T47D (cell line): ENCODE results near the gene DNAJC10.
"Not testable (repeated sequence)": the region's sequence is repeated elsewhere in the genome, so short reads cannot be mapped to it uniquely, and the experiment has no call there.

Experiments used
- DNase-seq, 2 experiments: peaks; one replicate each; pipeline versions ENCODE4 v3.0.0 to v3.0.0-alpha.2; 2011 to 2012; ENCODE audit warnings: low read depth in 1 of 2, low spot score in 1 of 2
- JUND ChIP-seq: IDR thresholded peaks from 2 replicates; pipeline ENCODE4 v1.6.1; 2012; ENCODE audit warnings: low read depth
- in situ Hi-C: cut with HindIII; loops from 2 replicates; pipeline ENCODE4 v1.10.0; 2016; ENCODE audit warnings: low sequenced_read_pairs, low pct_unique_long_range_greater_than_20kb

Gene DNAJC10, protein sequence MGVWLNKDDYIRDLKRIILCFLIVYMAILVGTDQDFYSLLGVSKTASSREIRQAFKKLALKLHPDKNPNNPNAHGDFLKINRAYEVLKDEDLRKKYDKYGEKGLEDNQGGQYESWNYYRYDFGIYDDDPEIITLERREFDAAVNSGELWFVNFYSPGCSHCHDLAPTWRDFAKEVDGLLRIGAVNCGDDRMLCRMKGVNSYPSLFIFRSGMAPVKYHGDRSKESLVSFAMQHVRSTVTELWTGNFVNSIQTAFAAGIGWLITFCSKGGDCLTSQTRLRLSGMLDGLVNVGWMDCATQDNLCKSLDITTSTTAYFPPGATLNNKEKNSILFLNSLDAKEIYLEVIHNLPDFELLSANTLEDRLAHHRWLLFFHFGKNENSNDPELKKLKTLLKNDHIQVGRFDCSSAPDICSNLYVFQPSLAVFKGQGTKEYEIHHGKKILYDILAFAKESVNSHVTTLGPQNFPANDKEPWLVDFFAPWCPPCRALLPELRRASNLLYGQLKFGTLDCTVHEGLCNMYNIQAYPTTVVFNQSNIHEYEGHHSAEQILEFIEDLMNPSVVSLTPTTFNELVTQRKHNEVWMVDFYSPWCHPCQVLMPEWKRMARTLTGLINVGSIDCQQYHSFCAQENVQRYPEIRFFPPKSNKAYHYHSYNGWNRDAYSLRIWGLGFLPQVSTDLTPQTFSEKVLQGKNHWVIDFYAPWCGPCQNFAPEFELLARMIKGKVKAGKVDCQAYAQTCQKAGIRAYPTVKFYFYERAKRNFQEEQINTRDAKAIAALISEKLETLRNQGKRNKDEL

DNA sequence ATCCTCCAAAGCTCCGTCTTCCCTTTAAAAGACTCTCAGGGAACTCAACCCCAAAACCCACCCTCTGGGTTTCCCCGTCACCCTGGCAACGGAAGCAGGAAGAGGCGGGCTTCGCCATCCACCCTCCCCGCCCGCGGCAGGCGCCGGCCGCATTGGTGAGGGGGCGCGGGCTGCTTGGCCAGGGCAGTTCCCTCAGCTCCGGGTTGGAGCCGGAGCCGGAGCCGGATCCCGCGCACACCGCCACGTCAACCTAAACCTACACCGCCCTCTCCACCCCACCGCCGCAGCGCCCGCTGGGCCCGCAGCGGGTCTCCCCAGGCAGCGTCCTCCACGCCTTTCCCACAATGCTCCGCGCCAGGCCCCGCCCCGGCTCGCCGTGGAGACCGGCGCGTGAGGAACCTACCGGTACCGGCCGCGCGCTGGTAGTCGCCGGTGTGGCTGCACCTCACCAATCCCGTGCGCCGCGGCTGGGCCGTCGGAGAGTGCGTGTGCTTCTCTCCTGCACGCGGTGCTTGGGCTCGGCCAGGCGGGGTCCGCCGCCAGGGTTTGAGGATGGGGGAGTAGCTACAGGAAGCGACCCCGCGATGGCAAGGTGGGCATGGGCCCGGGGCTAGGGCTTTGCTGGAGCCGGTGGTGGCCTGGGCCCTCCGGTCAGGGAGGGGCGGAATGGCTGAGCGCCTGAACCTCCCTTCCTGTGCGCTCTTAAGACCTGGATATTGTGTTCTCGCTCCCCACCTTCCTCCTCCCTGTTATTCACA, at the start of gene DNAJC10:
Gene DNAJC10, plus strand, starts transcription at position 366 of the 758 bp plus-strand sequence. CDS start 1,830 bp downstream, outside the sequence.
- no peak for TF ChIP-seq JUND
- DNase-seq = peak; percentile 69 to 87
- in situ Hi-C loops = no loop called here

DNA sequence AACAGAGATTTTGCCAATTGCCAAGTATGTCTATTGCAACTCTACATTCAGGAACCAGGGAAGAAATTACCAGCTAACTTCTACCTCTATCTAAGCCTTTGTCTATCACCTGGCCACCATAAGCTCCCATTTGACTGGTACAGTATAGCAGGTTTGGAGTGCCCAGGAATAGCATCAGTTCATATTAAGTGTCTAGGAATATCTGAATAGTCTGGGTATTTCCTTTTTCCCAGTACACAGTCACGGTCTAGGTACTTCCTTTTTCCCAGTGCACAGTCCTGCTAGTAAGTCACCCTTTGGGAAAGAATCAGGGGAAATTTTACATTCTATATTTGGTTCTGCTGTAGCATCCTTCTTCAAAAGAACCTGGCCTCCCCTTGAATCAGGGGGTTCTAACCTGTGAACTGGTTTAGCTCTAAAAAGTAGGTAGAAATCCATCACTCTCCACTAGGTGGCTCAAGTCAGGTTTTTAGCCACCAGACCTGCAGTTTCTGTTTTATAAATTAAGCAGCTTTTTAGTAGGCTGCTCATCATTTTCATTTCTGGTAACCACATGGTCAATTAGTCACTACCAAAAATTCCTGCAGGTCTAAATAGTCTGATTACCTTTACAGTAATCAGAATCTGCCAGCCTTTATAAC, 49.3 kb upstream of the DNAJC10 start:
- DNase-seq = peak in 1 of 2 experiments; percentile 33
- TF ChIP-seq JUND = no peak
- in situ Hi-C loops = no loop called here

DNA sequence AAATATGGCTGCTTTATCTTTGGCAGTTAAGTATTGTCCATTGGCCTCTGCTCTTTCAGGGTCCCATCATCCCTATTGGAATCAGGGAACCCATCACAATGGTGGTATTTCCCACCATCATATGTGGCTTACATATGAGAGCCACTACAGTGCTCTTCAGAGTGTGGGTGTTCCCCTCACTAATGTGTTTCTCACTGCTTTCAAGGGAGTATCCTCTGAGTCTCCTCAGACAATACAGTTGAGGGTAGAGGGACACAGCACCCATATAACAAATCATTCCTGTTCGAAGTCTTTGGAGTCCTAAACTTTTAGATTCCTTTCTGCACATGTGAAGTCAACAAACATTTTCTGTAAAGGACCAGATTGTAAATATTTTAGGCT, 48.8 kb upstream of the DNAJC10 start:
- no peak for DNase-seq
- in situ Hi-C loops = no loop called here
- TF ChIP-seq JUND = no peak

DNA sequence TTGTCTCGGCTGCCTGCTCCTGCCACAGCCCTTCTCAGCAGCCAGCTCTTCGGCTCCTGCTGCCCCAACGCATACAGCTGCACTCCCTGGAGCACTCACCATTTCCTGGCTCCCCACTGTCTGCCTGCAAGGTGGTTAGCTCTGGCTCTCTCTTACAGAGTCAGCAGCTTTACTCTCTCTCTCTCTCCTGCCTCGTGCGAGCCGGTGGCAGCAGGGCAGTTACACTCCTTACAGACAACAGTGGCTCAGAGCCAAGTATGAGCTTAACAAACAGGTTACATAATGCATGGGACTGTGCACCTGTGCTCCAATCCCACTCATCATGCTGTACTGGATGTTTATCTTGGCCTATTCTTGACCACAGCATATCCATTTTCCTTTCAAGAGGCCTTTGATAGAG, 47.4 kb upstream of the DNAJC10 start:
- in situ Hi-C loops = no loop called here
- TF ChIP-seq JUND = no peak
- peak in 1 of 2 experiments; percentile 66 for DNase-seq

DNA sequence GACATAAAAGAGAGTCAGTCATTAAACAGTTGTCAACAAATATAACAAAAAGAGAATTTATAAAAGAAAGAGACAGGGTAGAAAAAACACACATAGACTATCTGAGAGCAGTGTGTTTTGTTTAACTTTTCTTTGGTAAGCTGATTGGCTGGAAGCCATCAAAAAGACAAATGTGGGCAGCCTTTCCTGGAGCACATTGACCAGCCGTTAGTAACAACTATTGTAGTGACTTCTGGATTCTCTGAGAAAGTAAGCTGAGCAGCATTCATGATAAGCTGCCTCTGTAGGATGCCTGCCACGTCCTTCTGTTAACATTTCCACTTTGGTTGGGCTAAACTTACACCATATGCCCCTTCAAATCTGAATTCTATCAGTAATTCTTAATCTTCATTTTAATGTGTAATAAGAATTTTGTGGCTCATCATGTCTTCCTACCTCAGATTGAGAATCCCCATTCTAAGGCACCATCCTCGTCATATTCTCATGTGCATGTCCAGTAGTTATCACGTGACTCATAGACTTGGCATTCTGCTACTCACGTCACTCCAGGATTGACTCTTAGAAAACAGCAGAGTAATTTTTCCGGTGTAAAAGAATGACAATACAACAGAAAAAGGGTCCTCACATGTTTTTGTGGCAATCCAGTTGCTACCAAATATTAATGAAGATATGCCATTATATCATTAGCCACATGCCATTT, 43.4 kb upstream of the DNAJC10 start:
- no peak for DNase-seq
- in situ Hi-C loops = no loop called here
- no peak for TF ChIP-seq JUND

DNA sequence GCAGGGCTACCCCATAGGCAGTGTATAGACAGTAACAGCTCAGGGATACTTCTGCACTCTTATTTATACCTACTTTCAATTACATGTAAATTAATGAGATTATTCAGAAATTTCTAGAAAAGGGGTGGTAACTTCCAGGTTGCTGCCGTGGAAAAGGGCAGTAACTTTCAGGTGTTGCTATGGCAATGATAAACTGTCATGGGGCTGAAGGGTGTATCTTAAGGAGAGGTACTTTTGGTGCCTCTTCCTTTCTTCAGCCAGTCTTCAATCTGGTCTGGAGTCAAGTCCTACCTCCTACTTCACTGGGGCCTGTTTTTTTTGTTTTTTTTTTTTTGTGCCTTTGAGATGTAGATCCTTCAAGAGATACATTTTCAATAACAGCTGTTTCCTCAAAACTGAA, 35.2 kb upstream of the DNAJC10 start:
- no peak for DNase-seq
- in situ Hi-C loops = no loop called here
- no peak for TF ChIP-seq JUND

DNA sequence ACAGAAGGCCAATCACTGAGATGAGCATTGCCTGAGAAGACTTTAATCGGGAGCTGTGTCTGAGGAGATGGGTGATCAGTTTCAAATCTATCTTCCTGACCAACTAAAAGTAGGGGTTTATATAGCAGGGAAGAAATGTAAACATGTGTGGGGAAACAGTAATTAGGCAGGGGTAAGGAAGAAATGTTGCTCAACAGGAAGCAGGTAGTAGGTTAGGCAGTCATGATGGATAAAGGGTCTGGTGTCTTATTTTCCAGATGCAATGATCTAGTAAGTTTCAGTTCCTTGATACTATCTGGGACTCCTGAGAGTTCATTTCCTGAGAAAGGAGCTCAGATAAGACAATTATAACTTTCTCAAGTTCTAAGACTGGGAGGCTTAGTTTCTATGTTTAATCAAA, 33.8 kb upstream of the DNAJC10 start:
- in situ Hi-C loops = no loop called here
- DNase-seq = no peak
- TF ChIP-seq JUND = no peak

DNA sequence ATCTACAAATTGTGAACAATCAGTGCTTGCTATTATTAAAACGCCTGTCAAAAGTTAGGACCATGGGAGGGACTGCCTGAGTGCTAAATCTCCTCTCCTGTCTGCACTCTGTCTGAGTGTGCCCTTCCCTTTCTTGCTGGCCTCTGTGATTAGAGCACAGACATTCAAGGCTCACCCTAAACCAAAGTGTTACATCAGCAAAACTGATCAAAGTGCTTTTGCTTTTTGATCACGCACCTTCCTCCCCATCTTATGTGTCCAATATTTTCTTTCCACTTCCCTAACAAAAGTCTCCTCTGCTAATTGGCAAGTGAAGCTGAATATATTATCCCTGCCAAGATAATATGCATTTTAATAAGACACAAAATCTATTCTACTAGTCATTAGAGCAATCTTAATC, 30.5 kb upstream of the DNAJC10 start:
- no peak for TF ChIP-seq JUND
- in situ Hi-C loops = no loop called here
- DNase-seq = no peak

DNA sequence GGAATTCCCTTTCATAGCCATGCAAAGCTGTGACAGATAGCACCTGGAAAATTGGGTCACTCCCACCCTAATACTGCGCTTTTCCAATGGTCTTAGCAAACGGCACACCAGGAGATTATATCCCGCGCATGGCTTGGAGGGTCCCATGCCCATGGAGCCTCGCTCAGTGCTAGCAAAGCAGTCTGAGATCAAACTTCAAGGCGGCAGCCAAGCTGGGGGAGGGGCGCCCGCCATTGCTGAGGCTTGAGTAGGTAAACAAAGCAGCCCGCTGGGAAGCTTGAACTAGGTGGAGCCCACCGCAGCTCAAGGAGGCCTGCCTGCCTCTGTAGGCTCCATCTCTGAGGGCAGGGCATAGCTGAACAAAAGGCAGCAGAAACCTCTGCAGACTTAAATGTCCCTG, 29.3 kb upstream of the DNAJC10 start:
- in situ Hi-C loops, DNase-seq: not testable (repeated sequence)

DNA sequence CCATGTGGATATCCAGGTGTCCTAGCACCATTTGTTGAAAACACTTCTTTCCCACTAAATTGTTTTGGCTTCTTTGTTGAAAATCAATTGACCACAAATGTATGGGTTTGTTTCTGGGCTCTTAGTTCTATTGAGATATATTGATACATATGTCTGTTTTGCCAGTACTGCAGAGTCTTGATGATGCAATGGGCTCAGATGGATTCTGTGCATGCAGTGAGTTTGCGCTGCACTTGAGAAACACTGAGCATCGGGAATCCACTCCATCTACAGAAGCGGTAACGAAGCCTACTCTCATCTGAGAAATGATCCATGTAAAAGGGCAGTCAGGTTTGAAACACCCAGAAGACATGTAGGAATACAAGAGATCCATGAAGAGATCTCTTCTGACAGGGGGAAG, 21.9 kb upstream of the DNAJC10 start:
- no peak for DNase-seq
- TF ChIP-seq JUND = no peak
- in situ Hi-C loops = no loop called here

DNA sequence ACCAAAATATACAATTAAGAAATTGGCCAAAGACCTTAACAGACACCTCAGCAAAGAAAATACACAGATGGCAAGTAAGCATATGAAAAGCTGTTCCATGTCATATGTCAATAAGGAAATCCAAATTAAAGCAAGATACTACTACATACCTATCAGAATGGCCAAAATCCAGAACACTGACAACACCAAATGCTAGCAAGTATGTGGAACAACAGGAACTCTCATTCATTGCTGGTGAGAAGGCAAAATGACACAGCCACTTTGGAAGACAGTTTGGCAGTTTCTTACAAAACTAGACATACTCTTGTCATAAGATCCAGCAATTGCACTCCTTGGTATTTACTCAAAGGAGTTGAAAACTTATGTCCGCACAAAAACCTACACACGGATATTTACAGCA, 20.3 kb upstream of the DNAJC10 start:
- TF ChIP-seq JUND = no peak
- no peak for DNase-seq
- in situ Hi-C loops = no loop called here

DNA sequence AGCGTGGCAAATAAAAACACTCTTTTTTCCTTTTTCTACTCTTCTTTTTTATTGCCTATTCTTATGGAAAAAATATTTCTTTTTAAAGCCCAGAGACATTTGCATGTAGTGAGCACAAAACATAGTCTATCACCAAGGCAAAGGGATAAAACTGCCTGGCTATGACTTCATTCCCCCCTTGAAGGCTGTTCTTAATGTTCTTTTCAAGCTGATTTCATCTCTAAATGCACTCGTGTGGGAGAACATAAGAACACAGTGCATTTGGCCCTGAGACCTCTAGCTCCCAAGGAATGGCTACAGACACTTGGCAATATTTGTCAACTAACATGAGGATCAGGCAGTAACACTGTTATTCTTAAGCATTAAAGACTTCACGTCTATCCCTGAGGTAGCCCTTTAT, 17.4 kb upstream of the DNAJC10 start:
- in situ Hi-C loops = no loop called here
- TF ChIP-seq JUND = no peak
- no peak for DNase-seq
